Adipose tissue (tissue), 3 donors: Measurements from ENCODE around the gene HNRNPH2. TPM values are rescaled to one million over a fixed set of nuclear protein-coding genes. Genes with fewer than 3 reads are reported as not detected.

Source experiments
- H3K27ac ChIP-seq: one replicate; pipeline ENCODE4 v1.5.1; 2013; ENCODE audit warnings: low read depth, low read length
- WGBS, 3 donors: extraction: QIAGEN DNeasy Blood & Tissue Kit; methylation state at CpG; one replicate each; pipeline ENCODE4 v1.1.7; 2013; 5-methylcytosine and 5-hydroxymethylcytosine counted together
- polyA plus RNA-seq, 3 donors: library from polyadenylated mRNA; stranded (reverse); fragments of 200-250 nt; gene quantifications; one replicate each; pipeline ENCODE4 v1.2.3, GENCODE V29; 2013
- donor health status: healthy with polysubstance abuse.
- donor health status: Bipolar disorder and iron deficiency.
- donor health status: healthy.

The HNRNPH2 gene
- polyA plus RNA-seq, 3 donors, result 27.1 to 60.3 (median 56.6) TPM

GRCh38 chrX:101393530-101394305 is 14.3 kb upstream of the HNRNPH2 start:
- 81 to 86% (median 85%) methylated on average over 9 to 11 of the region's 11 CpGs for WGBS, 3 donors
- H3K27ac ChIP-seq, result no peak overlapping the region

- H3K27ac ChIP-seq, result no peak overlapping the region
Measured at GRCh38 chrX:101394372-101394771, 13.7 kb upstream of the HNRNPH2 start.

- WGBS, 3 donors, result 74 to 93% (median 89%) methylated on average over 1 of the region's 1 CpG
- H3K27ac ChIP-seq, result no peak overlapping the region
Measured at GRCh38 chrX:101395789-101396188, 12.2 kb upstream of the HNRNPH2 start.

- WGBS, 3 donors, result 32 to 54% (median 46%) methylated on average over 4 of the region's 4 CpGs
- H3K27ac ChIP-seq, result no peak overlapping the region
Measured at GRCh38 chrX:101397779-101398178, 10.2 kb upstream of the HNRNPH2 start.

- 71 to 91% (median 85%) methylated on average over 4 of the region's 4 CpGs for WGBS, 3 donors
- no peak overlapping the region for H3K27ac ChIP-seq
Measured at GRCh38 chrX:101398694-101399093, 9.3 kb upstream of the HNRNPH2 start.

GRCh38 chrX:101399825-101400224 is 8.2 kb upstream of the HNRNPH2 start:
- 84 to 96% (median 91%) methylated on average over 4 of the region's 4 CpGs for WGBS, 3 donors
- H3K27ac ChIP-seq, result no peak overlapping the region

- H3K27ac ChIP-seq, result peak overlapping the region; percentile 54
- 1 to 24% (median 1%) methylated on average over 15 of the region's 15 CpGs for WGBS, 3 donors
Measured at GRCh38 chrX:101407167-101407747, 765 bp upstream of the HNRNPH2 start.

- 0 to 21% (median 1%) methylated on average over 8 of the region's 8 CpGs for WGBS, 3 donors
Measured at GRCh38 chrX:101408532-101408841, 465 bp downstream of the HNRNPH2 start.

GRCh38 chrX:101409043-101409442 is 1.0 kb downstream of the HNRNPH2 start:
- no peak overlapping the region for H3K27ac ChIP-seq
- 2 to 36% (median 3%) methylated on average over 6 of the region's 6 CpGs for WGBS, 3 donors

More at GRCh38 chrX:101408532-101408841, 465 bp downstream of the HNRNPH2 start:
- H3K27ac ChIP-seq, result peak overlapping the region; percentile 90

- H3K27ac ChIP-seq, result no peak overlapping the region
- 22 to 52% (median 46%) methylated on average over 7 of the region's 7 CpGs for WGBS, 3 donors
Measured at GRCh38 chrX:101410461-101410860, 2.4 kb downstream of the HNRNPH2 start.

- WGBS, 3 donors, result 72 to 86% (median 75%) methylated on average over 10 of the region's 10 CpGs
- H3K27ac ChIP-seq, result no peak overlapping the region
Measured at GRCh38 chrX:101411984-101412383, 4.0 kb downstream of the HNRNPH2 start.

- H3K27ac ChIP-seq, result no peak overlapping the region
- WGBS, 3 donors, result 32 to 43% (median 38%) methylated on average over 11 to 12 of the region's 12 CpGs
Measured at GRCh38 chrX:101415180-101416145, 7.4 kb downstream of the HNRNPH2 start.

GRCh38 chrX:101416691-101417090 is 8.7 kb downstream of the HNRNPH2 start:
- 77 to 80% (median 79%) methylated on average over 7 of the region's 7 CpGs for WGBS, 3 donors

GRCh38 chrX:101417190-101417589 is 9.2 kb downstream of the HNRNPH2 start:
- 62 to 76% (median 70%) methylated on average over 4 of the region's 4 CpGs for WGBS, 3 donors
- no peak overlapping the region for H3K27ac ChIP-seq

More at GRCh38 chrX:101416691-101417090, 8.7 kb downstream of the HNRNPH2 start:
- no peak overlapping the region for H3K27ac ChIP-seq

- WGBS, 3 donors, result 1 to 19% (median 1%) methylated on average over 19 to 53 of the region's 56 CpGs
- H3K27ac ChIP-seq, result peak overlapping the region; percentile 97
Measured at GRCh38 chrX:101417981-101418841, 10.2 kb downstream of the HNRNPH2 start.

- H3K27ac ChIP-seq, result no peak overlapping the region
- WGBS, 3 donors, result 31 to 82% (median 76%) methylated on average over 2 of the region's 2 CpGs
Measured at GRCh38 chrX:101419489-101419888, 11.5 kb downstream of the HNRNPH2 start.

GRCh38 chrX:101427954-101428353 is 19.9 kb downstream of the HNRNPH2 start:
- no peak overlapping the region for H3K27ac ChIP-seq
- 90 to 100% (median 97%) methylated on average over 2 of the region's 2 CpGs for WGBS, 3 donors

- 79 to 98% (median 82%) methylated on average over 1 of the region's 1 CpG for WGBS, 3 donors
- H3K27ac ChIP-seq, result no peak overlapping the region
Measured at GRCh38 chrX:101429934-101430333, 21.9 kb downstream of the HNRNPH2 start.
